LNCaP clone FGC (cell line): ENCODE measurements around the gene TMED6.
"Not testable (repeated sequence)": the region's sequence is repeated elsewhere in the genome, so short reads cannot be mapped to it uniquely, and the experiment has no call there.

Experiments used
- DNase-seq: peaks from one replicate; pipeline ENCODE4 v3.0.0-alpha.2; 2011; ENCODE audit warnings: low read depth
- H3K4me3 ChIP-seq: 2 replicates; pipeline ENCODE4 v1.5.1; 2011; ENCODE audit warnings: mild to moderate bottlenecking, low read depth, low read length, control low read depth
- CTCF ChIP-seq: IDR thresholded peaks from 2 replicates; pipeline ENCODE4 v1.5.1; 2012; ENCODE audit warnings: mild to moderate bottlenecking; ENCODE audit not compliant: control insufficient read depth, insufficient read depth; ENCODE audit errors: extremely low read depth

Gene TMED6

DNA sequence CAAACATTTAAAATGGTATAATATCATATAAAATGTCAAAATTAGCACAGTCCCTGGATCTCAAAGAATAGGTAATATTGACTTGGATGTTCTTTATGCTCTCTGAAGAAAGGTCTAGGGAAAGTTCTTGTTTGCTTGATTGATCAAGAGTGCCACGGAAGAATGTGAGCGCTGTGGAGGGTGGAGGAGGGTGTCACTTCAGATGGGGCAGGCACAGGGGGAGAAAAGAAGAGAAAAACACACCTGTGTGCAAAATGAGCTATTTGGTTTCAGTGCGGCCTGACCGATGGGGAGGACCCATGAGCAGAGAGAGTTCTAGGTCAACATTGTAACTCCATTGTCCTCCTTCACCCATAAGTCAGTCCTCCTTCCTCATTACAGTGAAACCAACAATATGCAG, 49.3 kb downstream of the TMED6 start:
- no peak overlapping the region for H3K4me3 ChIP-seq
- no peak for TF ChIP-seq CTCF
- no peak for DNase-seq

- no peak for DNase-seq
- no peak for TF ChIP-seq CTCF
- H3K4me3 ChIP-seq = no peak overlapping the region
Observed at GRCh38 chr16:69301861-69302260, 49.7 kb downstream of the TMED6 start.

- TF ChIP-seq CTCF = no peak
- no peak overlapping the region for H3K4me3 ChIP-seq
- no peak for DNase-seq
Observed at GRCh38 chr16:69301187-69301586, 50.4 kb downstream of the TMED6 start.

DNA sequence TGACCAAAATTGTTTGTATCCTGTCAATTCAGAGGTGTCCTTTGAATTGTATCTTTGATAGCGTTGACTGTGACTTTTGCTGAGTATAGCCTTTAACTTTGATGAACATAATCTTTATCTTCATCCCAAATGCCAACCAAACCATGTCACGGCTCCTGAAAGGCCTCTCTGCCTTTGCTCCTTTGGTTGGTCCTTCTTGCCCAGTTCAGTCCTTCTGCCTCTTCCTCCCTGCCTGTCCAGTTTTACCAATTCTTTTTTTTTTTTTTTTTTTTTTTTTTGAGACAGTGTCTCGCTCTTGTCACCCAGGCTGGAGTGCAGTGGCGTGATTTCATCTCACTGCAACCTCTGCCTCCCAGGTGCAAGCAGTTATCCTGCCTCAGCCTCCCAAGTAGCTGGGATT, 53.3 kb downstream of the TMED6 start:
- DNase-seq = no peak
- no peak for TF ChIP-seq CTCF
- H3K4me3 ChIP-seq = no peak overlapping the region

DNA sequence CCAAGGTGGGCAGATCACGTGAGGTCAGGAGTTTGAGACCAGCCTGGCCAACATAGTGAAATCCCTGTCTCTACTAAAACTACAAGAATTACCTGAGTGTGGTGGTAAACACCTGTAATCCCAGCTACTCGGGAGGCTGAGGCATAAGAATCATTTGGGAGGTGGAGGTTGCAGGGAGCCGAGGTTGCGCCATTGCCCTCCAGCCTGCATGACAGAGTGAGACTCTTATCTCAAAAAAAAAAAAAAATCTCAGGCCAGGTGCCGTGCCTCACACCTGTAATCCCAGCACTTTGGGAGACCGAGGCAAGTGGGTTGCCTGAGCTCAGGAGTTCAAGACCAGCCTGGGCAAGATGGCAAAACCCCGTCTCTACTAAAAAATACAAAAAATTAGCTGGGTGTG, 54.8 kb downstream of the TMED6 start:
- H3K4me3 ChIP-seq, DNase-seq: not testable (repeated sequence)

DNA sequence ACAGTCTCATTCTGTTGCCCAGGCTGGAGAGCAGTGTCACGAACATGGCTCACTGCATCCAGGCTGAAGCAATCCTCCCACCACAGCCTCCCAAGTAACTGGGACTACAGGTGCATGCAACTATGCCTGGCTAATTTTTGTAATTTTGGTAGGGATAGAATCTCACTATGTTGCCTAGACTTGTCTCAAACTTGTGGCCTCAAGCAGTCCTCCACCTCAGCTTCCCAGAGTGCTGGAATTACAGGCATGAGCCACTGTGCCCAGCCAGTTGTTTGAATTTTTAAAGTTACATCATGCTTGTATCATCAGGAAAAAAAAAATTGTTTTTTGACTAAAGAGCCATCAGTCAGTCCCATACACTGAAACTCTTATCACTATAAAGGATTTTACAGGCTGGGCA, 57.5 kb downstream of the TMED6 start:
- H3K4me3 ChIP-seq = no peak overlapping the region
- DNase-seq = no peak
- TF ChIP-seq CTCF = no peak

GRCh38 chr16:69293401-69293800, 58.2 kb downstream of the TMED6 start:
- no peak for DNase-seq
- no peak overlapping the region for H3K4me3 ChIP-seq
- no peak for TF ChIP-seq CTCF
